ENCODE measurements around the gene AGAP2. TPM values are rescaled to one million over a fixed set of nuclear protein-coding genes. Genes with fewer than 3 reads are reported as not detected.

The AGAP2 gene
- polyA plus RNA-seq, 2 of the 4 experiments (the other 2 are of a cell fraction): 0.26 to 0.45 TPM

- FAIRE-seq: peak; percentile 91
- Histone ChIP-seq H3K4me3 (peak within 1 kb of the TSS; percentile 70), H3K4me2 (peak within 1 kb of the TSS; percentile 79), H3K4me1 (peaks cover 13% of the 10 kb centered on the region; the same call in 2 of the 3 replicates), H3K27ac (peak within 1 kb of the TSS; percentile 93 to 98), H3K9me3 (no peaks in the 10 kb centered on the region)
- POLR2A ChIA-PET: interaction anchor here (0.9 to 1.7 kb wide), 7 partner anchors 9 to 100 kb away, joined by 3 to 9 read pairs (median 6); partner anchors contain the start of genes CYP27B1, EEF1AKMT3 and METTL1
- CTCF ChIA-PET: interaction anchor here (1.2 to 3.1 kb wide), 6 partner anchors 9 to 162 kb away, joined by 3 to 15 read pairs (median 10); no protein-coding TSS in a partner anchor
- DNase-seq (ENCODE audit: low read depth in 1 of 2, low spot score in 1 of 2): peak; percentile 96 to 99
- TF ChIP-seq HES2 (IDR thresholded peaks at IDR 0.05) (no peak), ZFP36 (IDR thresholded peaks at IDR 0.05; ENCODE audit: borderline replicate concordance, partially characterized antibody) (no peak), POLR2A (IDR thresholded peaks at IDR 0.05; ENCODE audit: low read length) (peak; percentile 34; the same call in 1 of the 2 replicates), ATOH8 (CRISPR knock-in tag; IDR thresholded peaks at IDR 0.05; ENCODE audit: low read depth) (no peak), SREBF2 (IDR thresholded peaks at IDR 0.05) (no peak), TP53 (CRISPR knock-in tag; IDR thresholded peaks at IDR 0.05) (0 out of 2 replicates have a peak, but pooled peaks have one; percentile 55), ZNF302 (CRISPR knock-in tag; IDR thresholded peaks at IDR 0.05) (no peak), JUN (IDR thresholded peaks at IDR 0.05) (no peak; a peak in 1 of 5 replicates), GATA3 (IDR thresholded peaks at IDR 0.05; ENCODE audit: borderline replicate concordance) (no peak), USF2 (IDR thresholded peaks at IDR 0.05) (no peak; the same call in 1 of the 2 replicates), CHD2 (IDR thresholded peaks at IDR 0.05; ENCODE audit: low read length, partially characterized antibody) (no peak), FOXS1 (CRISPR knock-in tag; IDR thresholded peaks at IDR 0.05) (no peak), CBX8 (IDR thresholded peaks at IDR 0.05) (no peak), JUNB (IDR thresholded peaks at IDR 0.05) (no peak), RARB (CRISPR knock-in tag; IDR thresholded peaks at IDR 0.05) (0 out of 2 replicates have a peak, but pooled peaks have one; percentile 11), RFX5 (IDR thresholded peaks at IDR 0.05) (peak; percentile 77; the same call in 1 of the 2 replicates), FOSB (CRISPR knock-in tag; IDR thresholded peaks at IDR 0.05) (no peak; the same call in none of the 2 replicates), PBX3 (IDR thresholded peaks at IDR 0.05) (peak; percentile 94), KDM5A (IDR thresholded peaks at IDR 0.05) (0 out of 2 replicates have a peak, but pooled peaks have one; percentile 26), EHF (CRISPR knock-in tag; IDR thresholded peaks at IDR 0.05) (no peak), PHF8 (IDR thresholded peaks at IDR 0.05; ENCODE audit: borderline replicate concordance, low read depth) (peak; percentile 69; the same call in 1 of the 2 replicates), MYC (IDR thresholded peaks at IDR 0.05; ENCODE audit: borderline replicate concordance, low read length) (0 out of 2 replicates have a peak, but pooled peaks have one; percentile 29)
- TF ChIP-seq, protein P1, sequence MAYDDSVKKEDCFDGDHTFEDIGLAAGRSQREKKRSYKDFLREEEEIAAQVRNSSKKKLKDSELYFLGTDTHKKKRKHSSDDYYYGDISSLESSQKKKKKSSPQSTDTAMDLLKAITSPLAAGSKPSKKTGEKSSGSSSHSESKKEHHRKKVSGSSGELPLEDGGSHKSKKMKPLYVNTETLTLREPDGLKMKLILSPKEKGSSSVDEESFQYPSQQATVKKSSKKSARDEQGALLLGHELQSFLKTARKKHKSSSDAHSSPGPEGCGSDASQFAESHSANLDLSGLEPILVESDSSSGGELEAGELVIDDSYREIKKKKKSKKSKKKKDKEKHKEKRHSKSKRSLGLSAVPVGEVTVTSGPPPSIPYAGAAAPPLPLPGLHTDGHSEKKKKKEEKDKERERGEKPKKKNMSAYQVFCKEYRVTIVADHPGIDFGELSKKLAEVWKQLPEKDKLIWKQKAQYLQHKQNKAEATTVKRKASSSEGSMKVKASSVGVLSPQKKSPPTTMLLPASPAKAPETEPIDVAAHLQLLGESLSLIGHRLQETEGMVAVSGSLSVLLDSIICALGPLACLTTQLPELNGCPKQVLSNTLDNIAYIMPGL (CRISPR knock-in tag; IDR thresholded peaks at IDR 0.05; ENCODE audit: borderline replicate concordance): no peak
- TF ChIP-seq, protein P2, sequence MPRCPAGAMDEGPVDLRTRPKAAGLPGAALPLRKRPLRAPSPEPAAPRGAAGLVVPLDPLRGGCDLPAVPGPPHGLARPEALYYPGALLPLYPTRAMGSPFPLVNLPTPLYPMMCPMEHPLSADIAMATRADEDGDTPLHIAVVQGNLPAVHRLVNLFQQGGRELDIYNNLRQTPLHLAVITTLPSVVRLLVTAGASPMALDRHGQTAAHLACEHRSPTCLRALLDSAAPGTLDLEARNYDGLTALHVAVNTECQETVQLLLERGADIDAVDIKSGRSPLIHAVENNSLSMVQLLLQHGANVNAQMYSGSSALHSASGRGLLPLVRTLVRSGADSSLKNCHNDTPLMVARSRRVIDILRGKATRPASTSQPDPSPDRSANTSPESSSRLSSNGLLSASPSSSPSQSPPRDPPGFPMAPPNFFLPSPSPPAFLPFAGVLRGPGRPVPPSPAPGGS (IDR thresholded peaks at IDR 0.05): peak; percentile 7; the same call in 1 of the 3 replicates
- TF ChIP-seq, protein P3, sequence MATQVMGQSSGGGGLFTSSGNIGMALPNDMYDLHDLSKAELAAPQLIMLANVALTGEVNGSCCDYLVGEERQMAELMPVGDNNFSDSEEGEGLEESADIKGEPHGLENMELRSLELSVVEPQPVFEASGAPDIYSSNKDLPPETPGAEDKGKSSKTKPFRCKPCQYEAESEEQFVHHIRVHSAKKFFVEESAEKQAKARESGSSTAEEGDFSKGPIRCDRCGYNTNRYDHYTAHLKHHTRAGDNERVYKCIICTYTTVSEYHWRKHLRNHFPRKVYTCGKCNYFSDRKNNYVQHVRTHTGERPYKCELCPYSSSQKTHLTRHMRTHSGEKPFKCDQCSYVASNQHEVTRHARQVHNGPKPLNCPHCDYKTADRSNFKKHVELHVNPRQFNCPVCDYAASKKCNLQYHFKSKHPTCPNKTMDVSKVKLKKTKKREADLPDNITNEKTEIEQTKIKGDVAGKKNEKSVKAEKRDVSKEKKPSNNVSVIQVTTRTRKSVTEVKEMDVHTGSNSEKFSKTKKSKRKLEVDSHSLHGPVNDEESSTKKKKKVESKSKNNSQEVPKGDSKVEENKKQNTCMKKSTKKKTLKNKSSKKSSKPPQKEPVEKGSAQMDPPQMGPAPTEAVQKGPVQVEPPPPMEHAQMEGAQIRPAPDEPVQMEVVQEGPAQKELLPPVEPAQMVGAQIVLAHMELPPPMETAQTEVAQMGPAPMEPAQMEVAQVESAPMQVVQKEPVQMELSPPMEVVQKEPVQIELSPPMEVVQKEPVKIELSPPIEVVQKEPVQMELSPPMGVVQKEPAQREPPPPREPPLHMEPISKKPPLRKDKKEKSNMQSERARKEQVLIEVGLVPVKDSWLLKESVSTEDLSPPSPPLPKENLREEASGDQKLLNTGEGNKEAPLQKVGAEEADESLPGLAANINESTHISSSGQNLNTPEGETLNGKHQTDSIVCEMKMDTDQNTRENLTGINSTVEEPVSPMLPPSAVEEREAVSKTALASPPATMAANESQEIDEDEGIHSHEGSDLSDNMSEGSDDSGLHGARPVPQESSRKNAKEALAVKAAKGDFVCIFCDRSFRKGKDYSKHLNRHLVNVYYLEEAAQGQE (IDR thresholded peaks at IDR 0.05): peak; percentile 29; the same call in 1 of the 2 replicates
- TF ChIP-seq, protein P4, sequence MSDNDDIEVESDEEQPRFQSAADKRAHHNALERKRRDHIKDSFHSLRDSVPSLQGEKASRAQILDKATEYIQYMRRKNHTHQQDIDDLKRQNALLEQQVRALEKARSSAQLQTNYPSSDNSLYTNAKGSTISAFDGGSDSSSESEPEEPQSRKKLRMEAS (IDR thresholded peaks at IDR 0.05): 0 out of 2 replicates have a peak, but pooled peaks have one; percentile 21
- ATAC-seq: peak; percentile 84 to 93
- 1% methylated on average over 27 of the region's 29 CpGs for WGBS (ENCODE audit: missing lambda C conversion rate)
These were observed 6.4 kb upstream of the AGAP2 start, which contains the start of gene TSPAN31 for GRCh38 chr12:57744777-57745484. Gene TSPAN31, plus strand, starts transcription at chr12:57745039. Its CDS starts 116 bp downstream, at chr12:57745155.
